Tibial artery (tissue), 4 donors: ENCODE measurements around the gene CNTNAP2.

Experiments used
- DNase-seq, 2 donors: peaks; one replicate each; pipeline ENCODE4 v3.0.0-alpha.2; 2019
- H3K27ac ChIP-seq, 2 donors: fragments of 200-600 bp; sonication (generic) in 1 of 2; 1 replicate in 1 of 2; 2 replicates in 1 of 2; pipeline ENCODE4 v1.5.1; 2018 to 2019; ENCODE audit warnings: mild to moderate bottlenecking in 1 of 2
- H3K27me3 ChIP-seq, 2 donors: fragments of 200-600 bp; sonication (generic) in 1 of 2; one replicate each; pipeline versions ENCODE4 v1.5.1 to v1.6.0; 2016 to 2019
- H3K36me3 ChIP-seq, 3 donors: fragments of 200-600 bp; sonication (generic) in 2 of 3; one replicate each; pipeline ENCODE4 v1.5.1; 2016 to 2019; ENCODE audit warnings: mild to moderate bottlenecking in 2 of 3
- H3K4me1 ChIP-seq, 4 donors: fragments of 200-600 bp; sonication (generic) in 2 of 4; 1 replicate in 3 of 4; 2 replicates in 1 of 4; pipeline ENCODE4 v1.5.1; 2016 to 2019
- H3K4me3 ChIP-seq, 2 donors: fragments of 200-600 bp; sonication (generic) in 1 of 2; 1 replicate in 1 of 2; 2 replicates in 1 of 2; pipeline ENCODE4 v1.5.1; 2018 to 2019; ENCODE audit warnings: mild to moderate bottlenecking in 2 of 2
- H3K9me3 ChIP-seq, 3 donors: fragments of 200-600 bp; sonication (generic) in 1 of 3; one replicate each; pipeline ENCODE4 v1.5.1; 2016 to 2019
- CTCF ChIP-seq, 2 experiments: fragments of 200-600 bp in 1 of 2; fragments of 450-650 bp in 1 of 2; IDR thresholded peaks; one replicate each; pipeline ENCODE4 v1.5.1; 2017 to 2019; ENCODE audit warnings: antibody characterized with exemption in 2 of 2, mild to moderate bottlenecking in 1 of 2, moderate library complexity in 1 of 2
- intact Hi-C: fragments of 100-400 bp; cut with DNase I; formaldehyde crosslinking; loops from one replicate; pipeline ENCODE4 v1.15.0; 2023; ENCODE audit warnings: low total_unique reads

CNTNAP2 gene

GRCh38 chr7:147509541-147510200, 1393.1 kb downstream of the CNTNAP2 start:
- no peaks in the 10 kb centered on the region for H3K27me3 ChIP-seq
- H3K9me3 ChIP-seq: no peaks in the 10 kb centered on the region
- H3K4me1 ChIP-seq: no peaks in the 10 kb centered on the region
- no peaks in the 10 kb centered on the region for H3K36me3 ChIP-seq
- no peak for TF ChIP-seq CTCF (IDR thresholded peaks at IDR 0.05)
- no peak overlapping the region for H3K4me3 ChIP-seq
- no peak for DNase-seq
- H3K27ac ChIP-seq: no peak overlapping the region
- intact Hi-C loops: no loop called here

GRCh38 chr7:147510201-147510542, 1393.6 kb downstream of the CNTNAP2 start:
- no peaks in the 10 kb centered on the region for H3K36me3 ChIP-seq
- H3K27me3 ChIP-seq: no peaks in the 10 kb centered on the region
- no peak for DNase-seq
- no peaks in the 10 kb centered on the region for H3K9me3 ChIP-seq
- TF ChIP-seq CTCF (IDR thresholded peaks at IDR 0.05): no peak
- no peaks in the 10 kb centered on the region for H3K4me1 ChIP-seq
- intact Hi-C loops: no loop called here
- H3K4me3 ChIP-seq: no peak overlapping the region
- no peak overlapping the region for H3K27ac ChIP-seq

GRCh38 chr7:147510923-147511322, 1394.3 kb downstream of the CNTNAP2 start:
- H3K27me3 ChIP-seq: no peaks in the 10 kb centered on the region
- H3K9me3 ChIP-seq: no peaks in the 10 kb centered on the region
- no peaks in the 10 kb centered on the region for H3K4me1 ChIP-seq
- no peak for DNase-seq
- no peak overlapping the region for H3K27ac ChIP-seq
- intact Hi-C loops: no loop called here
- no peak for TF ChIP-seq CTCF (IDR thresholded peaks at IDR 0.05)
- H3K36me3 ChIP-seq: no peaks in the 10 kb centered on the region
- H3K4me3 ChIP-seq: no peak overlapping the region

GRCh38 chr7:147513451-147513850, 1396.8 kb downstream of the CNTNAP2 start:
- no peaks in the 10 kb centered on the region for H3K27me3 ChIP-seq
- no peak for TF ChIP-seq CTCF (IDR thresholded peaks at IDR 0.05)
- no peak overlapping the region for H3K4me3 ChIP-seq
- no peaks in the 10 kb centered on the region for H3K9me3 ChIP-seq
- peaks cover 0 to 3% (median 0%) of the 10 kb centered on the region in 4 donors for H3K4me1 ChIP-seq
- intact Hi-C loops: no loop called here
- H3K36me3 ChIP-seq: no peaks in the 10 kb centered on the region
- H3K27ac ChIP-seq: no peak overlapping the region
- DNase-seq: no peak

GRCh38 chr7:147516391-147516790, 1399.8 kb downstream of the CNTNAP2 start:
- no peak overlapping the region for H3K4me3 ChIP-seq
- H3K27me3 ChIP-seq: no peaks in the 10 kb centered on the region
- no peak for DNase-seq
- no peaks in the 10 kb centered on the region for H3K9me3 ChIP-seq
- no peak for TF ChIP-seq CTCF (IDR thresholded peaks at IDR 0.05)
- no peaks in the 10 kb centered on the region for H3K36me3 ChIP-seq
- no peak overlapping the region for H3K27ac ChIP-seq
- peaks cover 0 to 10% (median 2%) of the 10 kb centered on the region in 4 donors for H3K4me1 ChIP-seq
- intact Hi-C loops: no loop called here

GRCh38 chr7:147519062-147519461, 1402.5 kb downstream of the CNTNAP2 start:
- no peaks in the 10 kb centered on the region for H3K36me3 ChIP-seq
- DNase-seq: no peak
- peaks cover 0 to 10% (median 2%) of the 10 kb centered on the region in 4 donors for H3K4me1 ChIP-seq
- H3K9me3 ChIP-seq: no peaks in the 10 kb centered on the region
- H3K27me3 ChIP-seq: no peaks in the 10 kb centered on the region
- H3K27ac ChIP-seq: no peak overlapping the region
- no peak overlapping the region for H3K4me3 ChIP-seq
- intact Hi-C loops: no loop called here
- no peak for TF ChIP-seq CTCF (IDR thresholded peaks at IDR 0.05)
